ENCODE measurements around the gene BLOC1S2. TPM values are rescaled to one million over a fixed set of nuclear protein-coding genes. Genes with fewer than 3 reads are reported as not detected.

BLOC1S2 gene
- total RNA-seq, 1 experiment from 2014 or later, result 69.8 TPM

DNA sequence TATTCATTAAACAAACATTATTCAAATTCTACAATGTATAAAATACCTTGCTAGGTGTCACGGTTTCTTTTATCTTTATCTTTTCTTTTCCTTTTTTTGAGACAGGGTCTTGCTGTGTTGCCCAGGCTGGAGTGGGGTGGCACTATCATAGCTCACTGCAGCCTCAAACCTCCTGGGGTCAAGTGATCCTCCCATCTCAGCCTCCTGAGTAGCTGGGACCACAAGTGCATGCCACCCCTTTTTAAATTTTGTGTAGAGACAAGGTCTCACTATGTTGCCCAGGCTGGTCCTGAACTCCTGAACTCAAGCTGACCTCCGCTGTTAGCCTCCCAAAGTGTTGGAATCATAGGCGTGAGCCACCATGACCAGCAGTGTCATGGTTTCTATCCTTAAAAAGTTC is 17.9 kb upstream of the BLOC1S2 start:
- Histone ChIP-seq H3K4me1 (ENCODE audit: insufficient read depth, low read length) (peaks cover 3% of the 10 kb centered on the region; the same call in 1 of the 2 replicates), H2BK12ac (ENCODE audit: insufficient read length, low read depth, low read length) (no peak overlapping the region), H2BK15ac (ENCODE audit: low read depth, low read length) (no peak overlapping the region), H4K91ac (ENCODE audit: insufficient read length, low read depth, low read length) (no peak overlapping the region), H4K20me1 (ENCODE audit: control insufficient read depth, insufficient read depth, insufficient read length) (peaks cover under 1% of the 10 kb centered on the region), H3K79me1 (ENCODE audit: insufficient read depth, low read depth, low read length, poor library complexity, severe bottlenecking) (no peaks in the 10 kb centered on the region), H3K23ac (ENCODE audit: insufficient read length, low read depth, low read length) (no peak overlapping the region), H2AK5ac (ENCODE audit: insufficient read length, low read length) (no peak overlapping the region), H4K8ac (replicated peaks; ENCODE audit: insufficient read length, low read depth, low read length) (no peak overlapping the region), H3K9me3 (ENCODE audit: control insufficient read depth, low read depth, low read length) (no peaks in the 10 kb centered on the region), H3K4ac (ENCODE audit: low read depth, low read length) (no peak overlapping the region), H2BK5ac (ENCODE audit: insufficient read length, low read length) (no peak overlapping the region), H3K27ac (ENCODE audit: insufficient read length, low read depth, low read length) (no peak overlapping the region), H2AFZ (ENCODE audit: low read length) (no peak overlapping the region), H3K23me2 (ENCODE audit: insufficient read length, low read depth, low read length, poor library complexity, severe bottlenecking) (no peaks in the 10 kb centered on the region), H3K14ac (ENCODE audit: insufficient read depth, low read length) (no peak overlapping the region), H3K79me2 (ENCODE audit: insufficient read depth, low read length) (no peaks in the 10 kb centered on the region), H2BK120ac (ENCODE audit: low read depth, low read length, poor library complexity, severe bottlenecking) (no peak overlapping the region), H2BK20ac (ENCODE audit: low read depth, low read length, poor library complexity, severe bottlenecking) (no peak overlapping the region), H3K9ac (ENCODE audit: extremely low read depth, insufficient read length, low read length) (no peak overlapping the region), H3K4me2 (ENCODE audit: insufficient read depth, insufficient read length, low read length) (no peak overlapping the region), H3K18ac (ENCODE audit: insufficient read length, low read depth, low read length) (no peak overlapping the region), H4K5ac (ENCODE audit: insufficient read length, low read depth, low read length) (no peak overlapping the region), H3K27me3 (ENCODE audit: insufficient read depth, low read length) (no peaks in the 10 kb centered on the region), H3K56ac (ENCODE audit: insufficient read length, low read depth, low read length) (no peak overlapping the region), H3T11ph (ENCODE audit: low read length) (no peak overlapping the region)
- no peak for DNase-seq
- WGBS (ENCODE audit: extremely low coverage, insufficient read length, low lambda C conversion rate), result 100% methylated on average over 1 of the region's 3 CpGs
- TF ChIP-seq, protein P1, sequence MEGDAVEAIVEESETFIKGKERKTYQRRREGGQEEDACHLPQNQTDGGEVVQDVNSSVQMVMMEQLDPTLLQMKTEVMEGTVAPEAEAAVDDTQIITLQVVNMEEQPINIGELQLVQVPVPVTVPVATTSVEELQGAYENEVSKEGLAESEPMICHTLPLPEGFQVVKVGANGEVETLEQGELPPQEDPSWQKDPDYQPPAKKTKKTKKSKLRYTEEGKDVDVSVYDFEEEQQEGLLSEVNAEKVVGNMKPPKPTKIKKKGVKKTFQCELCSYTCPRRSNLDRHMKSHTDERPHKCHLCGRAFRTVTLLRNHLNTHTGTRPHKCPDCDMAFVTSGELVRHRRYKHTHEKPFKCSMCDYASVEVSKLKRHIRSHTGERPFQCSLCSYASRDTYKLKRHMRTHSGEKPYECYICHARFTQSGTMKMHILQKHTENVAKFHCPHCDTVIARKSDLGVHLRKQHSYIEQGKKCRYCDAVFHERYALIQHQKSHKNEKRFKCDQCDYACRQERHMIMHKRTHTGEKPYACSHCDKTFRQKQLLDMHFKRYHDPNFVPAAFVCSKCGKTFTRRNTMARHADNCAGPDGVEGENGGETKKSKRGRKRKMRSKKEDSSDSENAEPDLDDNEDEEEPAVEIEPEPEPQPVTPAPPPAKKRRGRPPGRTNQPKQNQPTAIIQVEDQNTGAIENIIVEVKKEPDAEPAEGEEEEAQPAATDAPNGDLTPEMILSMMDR (conservative IDR thresholded peaks at IDR 0.05), result no peak
- Mint-ChIP-seq H3K4me1 (peaks cover 24 to 27% of the 10 kb centered on the region in 2 experiments), H3K4me3 (no peak overlapping the region), H3K27ac (no peak overlapping the region), H3K27me3 (ENCODE audit: low read depth) (peaks cover 33% of the 10 kb centered on the region), H3K9me3 (peaks cover 16 to 19% of the 10 kb centered on the region in 2 experiments), H3K36me3 (ENCODE audit: insufficient read depth in 1 of 3, low read depth in 3 of 3) (peaks cover 3 to 10% (median 6%) of the 10 kb centered on the region in 3 experiments; a peak in 6 of 7 replicates)

All from H9 (cell line).